Lower leg skin (tissue), 4 donors: ENCODE measurements around the gene PAK6. TPM values are rescaled to one million over a fixed set of nuclear protein-coding genes. Genes with fewer than 3 reads are reported as not detected.

Experiments used
- DNase-seq, 2 donors: peaks; one replicate each; pipeline ENCODE4 v3.0.0-alpha.2; 2019; ENCODE audit warnings: low spot score in 2 of 2
- H3K4me3 ChIP-seq: fragments of 200-600 bp; sonication (generic); 2 replicates; pipeline ENCODE4 v1.5.1; 2017; ENCODE audit warnings: mild to moderate bottlenecking, low read depth; ENCODE audit not compliant: poor library complexity, severe bottlenecking
- CTCF ChIP-seq, 3 donors: fragments of 450-650 bp; IDR thresholded peaks; one replicate each; pipeline ENCODE4 v1.5.1; 2016; ENCODE audit warnings: antibody characterized with exemption in 3 of 3, mild to moderate bottlenecking in 3 of 3, moderate library complexity in 2 of 3
- POLR2A ChIP-seq, 2 donors: fragments of 450-650 bp; IDR thresholded peaks; one replicate each; pipeline ENCODE4 v1.6.1; 2016 to 2017; ENCODE audit warnings: antibody characterized with exemption in 2 of 2, mild to moderate bottlenecking in 1 of 2, moderate library complexity in 1 of 2
- WGBS, 2 donors: methylation state at CpG; one replicate each; pipeline ENCODE4 v1.1.5; 2018; 5-methylcytosine and 5-hydroxymethylcytosine counted together
- intact Hi-C: fragments of 100-400 bp; cut with DNase I; formaldehyde crosslinking; loops from one replicate; pipeline ENCODE4 v1.15.0; 2023; ENCODE audit warnings: low total_unique reads
- total RNA-seq, 4 donors: library from RNA; depleted of rRNA; stranded (reverse); fragments of >200 nt; gene quantifications; one replicate each; pipeline ENCODE4 v1.1.0, GENCODE V29; 2016

Gene PAK6
- total RNA-seq, 4 donors from 2014 or later: 48.3 to 83.9 (median 70.4) TPM

DNA sequence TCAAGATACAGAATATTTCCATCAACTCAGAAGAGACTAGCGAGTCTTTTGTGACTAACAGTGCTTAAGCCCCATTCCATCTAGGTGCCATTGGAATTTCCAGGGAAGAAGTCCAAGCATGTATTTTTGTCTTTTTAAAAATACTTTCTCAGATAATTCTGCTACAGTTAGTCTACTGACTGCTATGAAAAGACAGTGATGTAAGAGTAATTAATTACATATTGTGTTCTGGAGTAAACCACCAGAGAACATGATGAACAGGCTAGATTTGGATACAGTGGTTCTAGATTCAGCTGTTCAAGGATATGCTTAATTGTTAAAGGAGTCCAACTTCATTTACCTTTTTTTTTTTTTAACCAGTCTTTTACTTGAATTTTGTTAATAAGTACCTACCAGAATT lies 34.8 kb upstream of the PAK6 start:
- WGBS, 2 donors: 85 to 87% methylated on average over 1 of the region's 1 CpG
- no peak for TF ChIP-seq CTCF (IDR thresholded peaks at IDR 0.05)
- TF ChIP-seq POLR2A (IDR thresholded peaks at IDR 0.05): no peak
- H3K4me3 ChIP-seq: no peak overlapping the region
- intact Hi-C loops: no loop called here
- no peak for DNase-seq

DNA sequence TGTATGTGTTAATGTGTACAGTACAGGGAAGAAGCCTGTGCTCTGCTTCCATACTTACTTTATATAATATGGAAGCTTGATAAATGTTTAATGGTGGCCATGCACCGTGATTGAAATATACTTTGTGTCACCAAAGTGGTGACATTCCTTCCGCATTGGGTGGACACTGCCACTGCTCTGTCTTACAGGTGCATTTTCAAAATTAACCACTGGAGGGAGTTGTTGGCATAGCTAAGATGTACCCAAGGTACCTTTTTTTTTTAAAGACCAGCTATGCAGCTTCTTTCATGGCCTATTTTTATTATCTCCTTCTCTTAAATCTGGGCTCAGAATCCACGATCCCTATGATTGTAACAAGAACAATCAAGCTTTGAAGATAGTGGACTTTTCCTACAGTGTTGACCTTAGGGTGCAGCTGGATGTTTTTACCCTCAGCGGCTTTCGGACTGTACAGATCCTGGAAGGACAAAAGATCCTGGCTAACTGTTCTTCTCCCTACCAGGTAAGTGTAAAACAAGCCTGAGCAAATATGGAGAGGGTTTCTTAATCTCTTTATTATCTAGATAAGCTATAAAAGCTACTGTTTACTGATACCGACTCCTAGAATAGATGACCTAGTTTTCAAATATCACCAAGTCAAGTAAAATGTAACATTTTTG lies 21.6 kb upstream of the PAK6 start:
- DNase-seq: peak in 1 of 2 donors; percentile 57
- intact Hi-C loops: loop anchor here (5.0 kb wide), 1 partner anchor 55 kb away; no protein-coding TSS in a partner anchor
- no peak overlapping the region for H3K4me3 ChIP-seq
- TF ChIP-seq POLR2A (IDR thresholded peaks at IDR 0.05) (no peak), CTCF (IDR thresholded peaks at IDR 0.05) (no peak)
- WGBS, 2 donors: 39% methylated on average over 6 of the region's 6 CpGs

- 95 to 97% methylated on average over 1 of the region's 1 CpG for WGBS, 2 donors
- intact Hi-C loops: loop anchor here (5.0 kb wide), 1 partner anchor 52 kb away; no protein-coding TSS in a partner anchor
Observed at GRCh38 chr15:40219801-40220200, 19.1 kb upstream of the PAK6 start.

DNA sequence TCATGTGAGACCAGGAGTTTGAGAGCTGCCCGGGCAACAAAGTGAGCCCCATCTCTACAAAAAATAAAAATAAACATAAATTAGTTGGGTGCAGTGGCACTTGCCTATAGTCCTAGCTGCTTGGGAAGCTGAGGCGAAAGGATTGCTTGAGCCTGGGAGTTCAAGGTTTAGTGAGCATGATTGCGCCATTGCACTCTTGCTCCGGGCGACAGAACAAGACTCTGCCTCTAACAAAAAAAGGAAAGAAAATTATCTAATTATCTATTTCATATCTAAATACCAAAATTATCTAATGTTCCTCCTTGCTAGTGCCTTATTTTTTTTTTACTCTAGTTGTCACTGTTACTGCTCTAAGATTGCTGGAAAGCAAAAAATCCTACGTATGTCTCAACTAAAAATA lies 16.7 kb upstream of the PAK6 start:
- no peak overlapping the region for H3K4me3 ChIP-seq
- WGBS, 2 donors: 68 to 74% methylated on average over 6 of the region's 6 CpGs
- TF ChIP-seq POLR2A (IDR thresholded peaks at IDR 0.05): no peak
- no peak for TF ChIP-seq CTCF (IDR thresholded peaks at IDR 0.05)
- intact Hi-C loops: no loop called here
- no peak for DNase-seq

More at GRCh38 chr15:40219801-40220200, 19.1 kb upstream of the PAK6 start:
- no peak for DNase-seq
- H3K4me3 ChIP-seq: no peak overlapping the region
- no peak for TF ChIP-seq CTCF (IDR thresholded peaks at IDR 0.05)
- no peak for TF ChIP-seq POLR2A (IDR thresholded peaks at IDR 0.05)

DNA sequence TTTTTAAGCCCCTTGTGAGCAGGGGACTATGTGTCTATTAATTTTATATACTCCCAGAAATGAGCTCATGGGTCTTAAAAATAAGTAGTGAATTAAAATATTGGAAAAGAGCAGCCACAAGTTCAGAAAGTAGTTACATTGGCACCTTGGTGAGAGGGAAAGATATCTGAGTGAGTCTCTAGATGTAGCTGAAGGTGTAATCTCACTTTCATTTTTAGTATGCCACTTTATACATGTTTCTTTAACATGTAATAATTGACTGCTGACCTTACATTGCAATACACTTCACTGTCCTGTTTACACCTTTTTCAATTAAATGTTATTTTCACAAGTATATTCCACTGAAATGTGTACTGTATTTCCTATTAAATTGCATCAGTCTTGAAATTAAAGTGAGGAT lies 12.1 kb upstream of the PAK6 start:
- DNase-seq: no peak
- H3K4me3 ChIP-seq: no peak overlapping the region
- intact Hi-C loops: no loop called here
- TF ChIP-seq POLR2A (IDR thresholded peaks at IDR 0.05): no peak
- TF ChIP-seq CTCF (IDR thresholded peaks at IDR 0.05): no peak

DNA sequence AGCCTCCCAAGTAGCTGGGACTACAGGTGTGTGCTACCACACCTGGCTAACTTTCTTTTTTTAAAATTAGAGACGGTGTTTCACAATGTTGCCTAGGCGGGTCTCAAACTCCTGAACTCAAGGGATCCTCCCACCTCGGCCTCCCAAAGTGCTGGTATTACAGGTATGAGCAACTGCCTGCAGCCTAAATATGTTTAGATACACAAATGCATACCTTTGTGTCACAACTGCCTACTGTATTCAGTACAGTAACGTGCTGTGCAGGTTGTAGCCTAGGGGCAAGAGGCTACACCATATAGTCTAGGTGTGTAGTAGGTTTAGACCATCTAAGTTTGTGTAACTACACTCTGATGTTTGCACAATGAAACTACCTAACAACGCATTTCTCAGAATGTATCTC lies 9.5 kb upstream of the PAK6 start:
- intact Hi-C loops: no loop called here
- WGBS, 2 donors: 74 to 82% methylated on average over 5 of the region's 5 CpGs
- no peak for DNase-seq
- no peak overlapping the region for H3K4me3 ChIP-seq
- no peak for TF ChIP-seq POLR2A (IDR thresholded peaks at IDR 0.05)
- TF ChIP-seq CTCF (IDR thresholded peaks at IDR 0.05): no peak
